NCI-H1048 (cell line): Measurements from ENCODE around the gene TMEM72.

Experiments
- DNase-seq: peaks from one replicate; lab custom pipeline; 2025; lab: John Stamatoyannopoulos, UW

Gene TMEM72

DNA sequence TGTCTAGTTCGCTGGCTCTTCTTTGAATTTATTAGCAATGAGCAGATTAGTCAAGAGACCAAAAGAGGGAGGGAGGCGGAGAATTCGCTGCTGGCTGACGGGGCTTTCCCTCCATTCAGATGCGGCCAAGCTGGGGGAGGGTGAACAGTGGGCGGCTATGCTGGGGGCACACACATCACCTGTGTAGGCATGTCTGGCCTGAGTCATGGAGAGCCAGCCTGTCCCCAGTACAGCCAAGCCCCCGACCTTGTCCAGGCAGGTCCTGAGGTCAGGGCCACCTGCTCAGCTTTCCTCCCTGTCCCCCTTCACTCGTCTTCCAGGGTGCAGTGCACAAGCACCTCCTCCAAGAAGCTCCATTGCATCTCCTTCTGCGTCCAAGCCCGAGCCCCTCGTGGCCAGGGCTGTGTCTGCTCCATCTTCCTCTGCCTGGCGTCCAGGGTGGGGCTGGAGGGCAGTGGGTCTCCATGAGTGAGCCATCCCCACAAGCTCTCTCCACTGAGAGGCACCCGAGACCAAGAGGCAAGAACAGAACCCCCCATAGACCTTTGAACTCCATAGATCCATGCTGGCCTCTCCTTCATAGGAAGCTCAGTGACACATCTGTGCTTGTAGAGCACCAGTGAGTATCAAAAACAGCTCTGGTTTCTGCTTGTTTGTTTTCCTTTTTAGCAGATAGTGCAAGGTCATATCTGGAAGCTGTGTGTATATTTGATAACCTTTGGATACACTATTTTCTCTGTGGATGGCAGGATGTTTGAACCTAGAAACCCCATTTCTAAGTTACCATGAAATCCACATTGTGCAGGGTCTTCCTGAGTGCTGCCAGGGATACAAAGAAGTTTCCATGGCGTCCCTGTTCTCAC is 69.4 kb downstream of the TMEM72 start:
- DNase-seq: no peak

DNA sequence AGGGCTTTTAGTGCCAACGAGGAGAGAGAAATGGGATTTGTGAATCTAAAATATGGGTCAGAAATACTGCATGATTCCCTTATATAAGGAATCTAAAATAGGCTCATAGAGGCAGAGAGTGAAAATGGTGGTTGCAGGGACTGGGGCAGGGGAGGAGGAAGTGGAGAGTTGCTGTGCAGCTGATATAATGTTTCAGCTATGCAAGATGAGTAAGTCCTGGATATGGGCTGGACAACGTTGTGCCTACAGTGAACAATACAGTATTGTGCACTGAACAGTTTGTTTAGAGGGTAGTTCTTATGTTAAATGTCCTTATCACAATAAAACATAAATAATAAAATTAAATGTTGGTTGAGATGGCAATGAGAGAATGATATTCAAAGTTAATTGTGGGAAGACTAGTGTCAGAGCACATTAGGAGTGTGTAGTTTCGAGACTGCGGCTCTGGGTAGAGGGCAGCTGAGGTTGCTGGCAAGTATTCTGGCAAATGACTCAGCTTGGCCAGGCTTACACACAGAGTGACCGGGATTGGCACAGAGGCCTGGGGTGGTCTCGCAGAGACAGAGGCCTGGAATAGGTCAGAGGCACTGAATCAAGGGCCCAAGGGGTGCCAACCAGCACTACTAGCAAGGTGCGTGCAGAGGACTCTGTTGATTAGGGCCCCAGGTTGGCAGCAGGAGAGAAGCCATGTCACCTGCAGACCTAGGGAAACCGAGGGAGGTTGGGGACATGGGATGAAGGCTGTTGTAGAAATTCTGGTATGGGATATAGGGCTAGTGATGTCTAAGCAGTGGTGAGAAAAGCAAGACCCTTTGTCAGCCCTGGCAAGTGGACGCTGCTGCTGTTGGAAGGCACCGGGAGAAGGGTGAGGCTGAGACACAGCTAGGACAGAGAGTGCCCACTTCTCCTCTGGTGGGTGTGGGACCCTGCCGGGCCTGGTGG is 70.3 kb downstream of the TMEM72 start:
- no peak for DNase-seq

DNA sequence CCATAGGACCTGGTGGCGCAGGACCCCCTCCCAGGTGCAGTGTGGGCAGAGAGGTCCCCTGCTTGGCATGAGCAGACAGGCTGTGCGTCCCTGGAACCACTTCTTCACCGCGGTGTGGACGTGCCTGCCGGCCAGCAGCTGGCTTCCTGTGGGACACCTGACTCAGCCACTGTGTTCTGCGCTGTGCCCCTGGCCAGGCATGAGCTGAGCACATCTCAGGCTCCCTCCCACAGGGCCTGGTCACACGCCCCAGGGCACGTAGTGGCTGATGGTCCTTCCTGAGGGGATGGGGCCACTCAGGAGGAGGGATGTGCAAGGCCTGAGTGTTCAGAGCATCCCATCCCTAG is 71.0 kb downstream of the TMEM72 start:
- DNase-seq: no peak

DNA sequence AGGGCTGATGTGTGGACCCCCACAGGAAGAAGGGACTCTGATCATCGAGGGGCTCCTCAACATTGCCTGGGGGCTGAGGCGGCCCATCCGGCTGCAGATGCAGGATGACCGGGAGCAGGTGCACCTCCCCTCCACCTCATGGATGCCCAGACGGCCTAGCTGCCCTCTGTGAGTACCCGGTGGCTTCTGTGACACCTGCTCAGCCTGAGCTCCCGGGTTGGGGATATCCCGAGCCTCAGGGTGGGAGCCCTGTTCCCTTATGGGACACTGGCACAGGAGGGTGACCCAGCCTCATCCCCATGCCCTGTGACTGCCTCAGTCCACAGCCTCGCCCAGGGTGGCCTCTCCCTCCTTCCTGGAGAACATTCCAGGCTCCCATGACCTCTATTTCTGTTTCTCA is 71.4 kb downstream of the TMEM72 start:
- DNase-seq: no peak

DNA sequence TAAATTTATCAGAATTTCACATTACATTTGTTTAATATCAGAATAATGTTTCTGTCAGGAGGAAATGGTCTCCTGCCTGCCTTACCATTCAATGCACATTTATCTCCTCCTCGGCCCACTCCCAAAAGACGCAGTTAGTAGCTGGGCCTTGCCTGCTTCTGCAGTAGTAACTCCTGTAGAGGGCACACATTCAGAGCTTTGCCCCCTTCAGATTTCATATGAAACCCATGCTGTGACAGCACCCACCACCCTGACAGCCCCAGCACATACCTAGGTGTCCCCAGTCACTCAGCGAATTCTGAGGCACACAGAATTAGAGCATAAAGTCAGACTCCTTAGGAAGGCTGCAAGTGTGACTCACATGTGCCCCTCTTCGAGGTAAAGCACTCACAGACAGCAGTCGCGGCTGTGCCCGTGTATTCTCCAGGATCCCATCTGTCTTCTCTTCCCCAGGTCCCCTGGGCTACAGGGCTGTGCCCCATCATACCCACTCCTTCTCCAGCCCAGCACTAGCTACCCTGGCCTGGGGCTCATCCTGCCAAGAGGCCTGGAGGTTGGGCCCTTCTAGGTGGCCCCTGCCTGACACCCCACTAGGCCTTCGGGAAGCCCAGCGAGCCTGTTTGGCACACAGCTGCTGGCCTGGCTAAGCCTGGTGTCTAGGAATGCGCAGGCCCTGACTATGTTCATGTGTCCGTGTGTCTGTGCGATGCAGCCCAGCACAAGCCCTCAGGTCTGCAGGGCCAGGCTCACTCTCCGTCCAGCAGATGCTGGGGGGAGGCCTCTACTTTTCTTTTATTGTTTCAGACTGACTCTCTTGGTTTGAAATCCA is 72.1 kb downstream of the TMEM72 start:
- DNase-seq: no peak

DNA sequence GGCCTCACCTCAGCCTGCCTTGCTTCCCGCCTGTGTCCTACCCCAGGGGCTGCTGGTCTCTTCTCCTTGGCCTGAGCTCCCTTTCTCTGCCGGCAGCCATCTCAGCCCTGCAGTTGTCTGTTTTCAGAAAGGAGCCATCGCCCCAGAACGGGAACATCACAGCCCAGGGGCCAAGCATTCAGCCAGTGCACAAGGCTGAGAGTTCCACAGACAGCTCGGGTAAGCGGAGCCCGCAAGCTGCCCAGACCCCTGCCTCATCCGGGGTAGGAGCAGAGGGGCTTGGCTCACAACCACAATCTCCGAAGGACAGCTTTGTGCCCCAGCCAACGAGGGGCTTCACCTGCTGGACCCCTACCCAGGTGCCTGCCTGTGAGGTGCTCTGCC is 72.8 kb downstream of the TMEM72 start:
- no peak for DNase-seq

DNA sequence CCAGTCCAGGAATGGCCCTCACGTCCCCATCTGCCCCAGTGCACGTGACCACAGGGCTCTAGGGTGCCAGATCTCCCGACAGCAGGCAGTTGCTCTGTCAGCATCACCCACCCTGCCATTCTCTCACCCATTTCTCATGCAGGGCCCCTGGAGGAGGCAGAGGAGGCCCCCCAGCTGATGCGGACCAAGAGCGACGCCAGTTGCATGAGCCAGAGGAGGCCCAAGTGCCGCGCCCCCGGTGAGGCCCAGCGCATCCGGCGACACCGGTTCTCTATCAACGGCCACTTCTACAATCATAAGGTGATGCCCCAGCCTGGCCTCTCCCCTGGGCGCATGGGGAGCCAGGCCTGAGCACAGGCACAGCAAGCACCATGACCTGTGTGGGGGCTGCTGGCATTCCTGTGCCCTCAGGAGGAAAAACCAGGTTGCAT is 73.5 kb downstream of the TMEM72 start:
- no peak for DNase-seq

DNA sequence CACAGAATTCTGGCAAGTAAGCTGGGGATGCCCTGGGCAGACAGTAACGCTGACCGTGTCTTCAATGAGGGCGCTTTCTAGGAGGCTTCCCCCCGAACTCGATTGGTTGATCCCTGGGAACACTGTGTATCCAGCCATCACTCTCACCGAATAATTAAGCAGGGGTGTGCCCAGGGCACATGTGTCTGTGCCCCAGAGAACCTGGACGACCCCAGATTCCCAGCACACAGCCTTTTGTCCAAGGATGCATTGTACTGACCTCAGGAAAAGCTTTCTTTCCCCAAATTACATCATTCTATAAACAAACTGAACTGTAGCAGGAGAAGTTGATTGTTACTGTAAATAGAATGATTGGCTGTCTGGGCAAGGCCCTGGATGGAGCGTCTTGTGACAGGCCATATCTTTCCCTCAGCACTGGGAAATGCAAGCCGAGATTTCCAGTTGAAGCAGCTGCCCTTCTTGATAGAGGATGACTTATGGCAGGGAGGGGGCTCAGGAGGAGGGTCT is 74.1 kb downstream of the TMEM72 start:
- DNase-seq: no peak

DNA sequence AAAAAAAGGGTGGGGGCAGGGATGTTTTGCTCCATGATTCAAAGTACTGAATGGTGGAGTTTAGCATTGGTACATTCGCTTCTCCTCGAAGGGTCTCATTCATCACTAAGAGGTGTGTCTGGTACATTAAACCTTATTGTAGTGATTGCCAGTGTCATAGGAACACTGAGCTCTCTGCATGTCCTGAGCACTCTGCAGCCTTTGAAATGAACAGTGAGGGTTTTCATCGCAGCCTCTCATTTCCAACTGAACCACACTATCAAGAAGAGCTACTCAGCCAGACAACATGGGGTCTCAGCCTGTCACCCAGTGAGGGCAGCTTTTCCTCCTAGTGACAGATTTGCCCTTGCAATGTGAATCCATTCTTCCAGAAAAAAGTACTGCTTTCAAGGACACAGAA is 75.0 kb downstream of the TMEM72 start:
- DNase-seq: no peak
